ENCODE results near the gene PUS1.

Gene PUS1

DNA sequence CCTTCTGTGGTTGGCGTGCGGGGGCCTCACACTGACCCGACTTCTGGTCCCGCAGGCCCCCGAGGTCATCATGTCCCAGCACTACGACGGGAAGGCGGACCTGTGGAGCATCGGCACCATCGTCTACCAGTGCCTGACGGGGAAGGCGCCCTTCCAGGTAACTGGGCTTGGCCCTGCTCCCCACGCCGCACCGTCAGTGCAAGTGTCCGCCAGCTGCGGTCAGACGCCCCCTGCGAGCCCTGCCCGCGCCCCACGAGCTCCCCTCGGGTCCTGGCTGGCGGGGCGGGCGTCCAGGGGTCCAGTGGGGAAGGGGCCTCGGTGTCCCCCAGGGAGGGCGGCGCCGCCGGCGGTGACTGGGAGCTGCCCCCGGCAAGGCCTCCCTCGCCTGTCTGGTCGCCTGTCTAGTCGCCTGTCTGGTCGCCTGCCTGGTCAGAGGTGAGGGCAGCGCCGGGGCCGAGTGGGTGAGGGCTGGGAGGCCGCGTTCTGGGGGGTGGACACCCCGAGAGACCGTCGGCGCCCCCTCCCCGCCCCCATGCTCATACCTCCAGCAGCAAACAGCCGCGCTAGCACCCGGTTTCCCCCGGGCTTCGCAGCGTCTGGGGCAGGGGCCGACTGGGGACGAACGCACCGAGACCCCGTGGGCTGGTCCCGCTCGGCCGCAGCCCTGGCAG, 19.9 kb upstream of the PUS1 start:
- Histone ChIP-seq H3K4me1 (ENCODE audit: insufficient read depth, low read length) (peaks cover 4% of the 10 kb centered on the region; the same call in 1 of the 2 replicates), H3K36me3 (ENCODE audit: insufficient read depth, low read length) (peaks cover 5% of the 10 kb centered on the region; the same call in 1 of the 2 replicates), H3K9ac (ENCODE audit: low read depth, low read length) (no peak overlapping the region), H3K9me3 (ENCODE audit: control insufficient read depth, insufficient read depth, low read length) (no peaks in the 10 kb centered on the region)

DNA sequence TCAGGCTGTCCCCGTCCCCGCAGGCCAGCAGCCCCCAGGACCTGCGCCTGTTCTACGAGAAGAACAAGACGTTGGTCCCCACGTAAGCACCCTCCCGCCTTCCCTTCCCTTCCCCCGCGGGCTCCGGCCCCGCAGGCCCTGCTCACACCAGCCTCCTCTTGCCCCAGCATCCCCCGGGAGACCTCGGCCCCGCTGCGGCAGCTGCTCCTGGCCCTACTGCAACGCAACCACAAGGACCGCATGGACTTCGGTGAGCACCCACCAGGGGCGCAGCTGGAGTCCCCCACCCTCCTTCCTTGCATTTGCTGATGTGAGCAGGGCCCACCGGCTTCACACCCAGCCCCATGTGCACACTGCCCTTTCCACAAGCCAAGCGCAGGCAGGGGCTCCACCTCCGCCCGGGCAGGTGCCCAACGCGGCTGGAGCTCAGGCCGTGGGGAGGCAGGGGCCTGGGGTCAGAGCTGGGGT, 19.3 kb upstream of the PUS1 start:
- no peaks in the 10 kb centered on the region for H3K9me3 ChIP-seq (ENCODE audit: control insufficient read depth, insufficient read depth, low read length)
- peaks cover 5% of the 10 kb centered on the region; the same call in 1 of the 2 replicates for H3K36me3 ChIP-seq (ENCODE audit: insufficient read depth, low read length)
- peaks cover 4% of the 10 kb centered on the region; the same call in 1 of the 2 replicates for H3K4me1 ChIP-seq (ENCODE audit: insufficient read depth, low read length)
- no peak overlapping the region for H3K9ac ChIP-seq (ENCODE audit: low read depth, low read length)

DNA sequence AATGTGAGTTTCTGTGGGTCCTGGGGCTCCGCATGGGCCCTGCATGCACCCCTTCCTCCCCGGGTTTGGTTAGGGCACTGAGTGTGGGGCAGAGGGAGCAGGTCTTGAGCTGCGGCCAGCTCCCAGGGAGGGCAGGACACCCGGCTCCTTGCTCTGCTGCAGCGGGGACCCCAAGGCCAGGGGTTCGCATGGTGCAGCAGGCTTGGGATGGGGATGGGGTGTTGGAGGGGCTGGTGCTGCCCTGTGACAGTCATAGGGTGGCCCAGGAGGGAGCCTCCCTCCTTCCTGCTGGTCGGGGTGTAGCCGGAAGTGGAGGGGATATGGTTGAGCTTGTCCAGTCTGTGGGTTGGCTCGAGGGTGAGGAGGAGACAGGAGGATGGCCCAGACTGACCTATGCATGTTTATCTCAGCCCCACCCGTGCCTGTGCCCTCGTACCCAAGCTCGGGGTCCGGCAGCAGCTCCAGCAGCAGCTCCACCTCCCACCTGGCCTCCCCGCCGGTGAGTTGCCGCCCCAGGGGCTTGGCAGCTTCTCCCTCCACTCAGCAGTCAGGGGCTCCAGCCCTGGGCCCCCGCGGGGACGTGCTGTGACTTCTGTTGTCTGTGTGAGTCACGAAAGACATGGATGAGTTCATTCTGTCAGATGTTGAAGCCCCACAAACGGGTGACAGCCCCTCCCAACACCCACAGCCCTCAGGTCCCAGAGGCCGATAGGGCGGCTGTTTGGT, 18.6 kb upstream of the PUS1 start:
- Histone ChIP-seq H3K36me3 (ENCODE audit: insufficient read depth, low read length) (peaks cover 5% of the 10 kb centered on the region; the same call in 1 of the 2 replicates), H3K4me1 (ENCODE audit: insufficient read depth, low read length) (peaks cover 4% of the 10 kb centered on the region; the same call in 1 of the 2 replicates), H3K9ac (ENCODE audit: low read depth, low read length) (no peak overlapping the region), H3K9me3 (ENCODE audit: control insufficient read depth, insufficient read depth, low read length) (no peaks in the 10 kb centered on the region)

DNA sequence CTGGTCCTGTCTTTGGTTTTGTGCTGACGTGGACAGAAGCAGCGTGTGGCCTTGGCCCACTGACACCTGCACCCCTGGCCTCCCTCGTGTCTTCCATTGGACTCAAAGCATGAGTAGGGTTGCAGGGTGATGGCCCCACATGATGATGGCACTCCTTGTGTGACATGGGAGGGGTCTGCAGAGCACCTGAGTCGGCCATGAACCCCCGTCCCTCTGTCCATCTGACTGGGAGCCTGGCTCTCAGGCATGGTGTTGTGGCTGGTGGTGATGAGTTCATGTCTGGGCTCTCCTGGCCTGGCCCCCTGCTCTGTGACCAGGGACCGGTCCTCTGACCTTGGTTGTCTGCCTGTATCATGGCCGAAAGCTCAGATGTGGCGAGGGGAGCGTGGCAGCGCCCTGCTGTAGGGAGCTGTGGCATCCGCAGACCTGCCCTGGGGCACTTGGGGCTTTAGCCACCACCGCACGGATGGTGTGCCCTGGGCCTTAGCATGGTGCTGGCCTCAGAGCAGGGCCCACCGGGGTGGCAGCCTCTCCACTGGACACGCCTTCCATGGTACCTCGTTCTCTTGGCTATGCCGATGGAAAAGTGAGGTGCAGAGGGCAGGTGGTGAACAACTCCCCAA, 17.9 kb upstream of the PUS1 start:
- Histone ChIP-seq H3K36me3 (ENCODE audit: insufficient read depth, low read length) (peaks cover 5% of the 10 kb centered on the region; the same call in 1 of the 2 replicates), H3K4me1 (ENCODE audit: insufficient read depth, low read length) (peaks cover 4% of the 10 kb centered on the region; the same call in 1 of the 2 replicates), H3K9ac (ENCODE audit: low read depth, low read length) (no peak overlapping the region), H3K9me3 (ENCODE audit: control insufficient read depth, insufficient read depth, low read length) (no peaks in the 10 kb centered on the region)

DNA sequence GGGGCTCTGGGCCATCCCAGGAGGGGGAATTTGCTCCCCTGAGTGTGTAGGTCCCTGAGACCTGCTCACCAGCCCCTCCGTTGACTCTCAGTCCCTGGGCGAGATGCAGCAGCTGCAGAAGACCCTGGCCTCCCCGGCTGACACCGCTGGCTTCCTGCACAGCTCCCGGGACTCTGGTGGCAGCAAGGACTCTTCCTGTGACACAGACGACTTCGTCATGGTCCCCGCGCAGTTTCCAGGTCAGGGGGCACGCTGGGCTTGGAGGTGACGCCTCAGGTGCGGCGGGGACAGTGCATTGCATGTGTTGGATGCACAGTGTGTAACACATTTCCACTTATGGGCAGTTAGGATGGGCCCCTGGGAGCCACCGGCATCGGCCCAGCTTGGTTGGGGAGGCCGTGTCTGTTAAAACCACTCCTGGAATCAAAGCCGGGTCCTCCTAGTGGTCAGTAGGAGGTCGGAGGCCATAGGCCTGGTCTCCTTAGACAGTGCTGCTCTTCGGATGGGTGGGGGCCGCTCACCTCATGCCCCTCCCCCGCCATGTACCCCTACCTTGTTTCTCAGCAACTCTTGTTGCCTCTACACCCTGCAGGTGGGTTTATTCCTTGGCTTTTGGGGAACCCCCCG, 17.1 kb upstream of the PUS1 start:
- Histone ChIP-seq H3K9me3 (ENCODE audit: control insufficient read depth, insufficient read depth, low read length) (no peaks in the 10 kb centered on the region), H3K4me1 (ENCODE audit: insufficient read depth, low read length) (peaks cover 4% of the 10 kb centered on the region; the same call in 1 of the 2 replicates), H3K9ac (ENCODE audit: low read depth, low read length) (no peak overlapping the region), H3K36me3 (ENCODE audit: insufficient read depth, low read length) (peaks cover 5% of the 10 kb centered on the region; the same call in 1 of the 2 replicates)

DNA sequence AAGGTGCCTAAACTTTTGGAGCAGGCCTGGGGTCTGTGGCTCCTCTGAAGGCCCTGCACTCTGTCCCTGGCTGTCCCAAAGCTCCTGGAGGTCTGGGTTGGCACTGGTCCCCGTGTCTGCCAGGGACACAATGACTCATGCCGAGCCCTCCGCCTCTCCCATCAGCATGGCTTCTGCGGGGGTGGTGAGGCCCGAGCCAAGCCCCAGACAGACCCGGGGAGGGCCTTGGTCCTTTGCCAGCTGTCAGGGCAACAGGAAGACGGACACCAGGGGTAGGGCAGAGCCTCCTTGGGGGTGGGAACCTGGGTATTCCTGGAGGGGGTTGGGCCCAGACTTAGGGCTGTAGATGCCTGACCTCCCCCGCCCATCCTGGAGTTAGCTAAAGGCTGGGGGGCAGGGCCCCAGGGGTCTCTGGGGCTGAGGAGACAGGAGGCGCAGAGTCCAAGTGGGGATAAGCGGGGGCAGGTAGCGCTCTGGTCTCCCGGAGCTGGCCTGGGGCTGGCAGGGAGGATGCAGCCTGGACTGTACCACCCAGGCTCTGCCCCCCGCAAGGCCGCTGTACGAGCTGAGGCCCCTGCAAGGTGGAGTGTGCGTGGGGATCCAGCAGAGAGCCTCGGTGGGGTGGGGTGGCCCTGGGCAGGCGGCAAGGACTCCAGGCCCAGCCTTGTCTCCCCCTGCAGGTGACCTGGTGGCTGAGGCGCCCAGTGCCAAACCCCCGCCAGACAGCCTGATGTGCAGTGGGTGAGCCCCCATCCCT, 16.4 kb upstream of the PUS1 start:
- no peak overlapping the region for H3K9ac ChIP-seq (ENCODE audit: low read depth, low read length)
- H3K36me3 ChIP-seq (ENCODE audit: insufficient read depth, low read length), result peaks cover 5% of the 10 kb centered on the region; the same call in 1 of the 2 replicates
- peaks cover 4% of the 10 kb centered on the region; the same call in 1 of the 2 replicates for H3K4me1 ChIP-seq (ENCODE audit: insufficient read depth, low read length)
- no peaks in the 10 kb centered on the region for H3K9me3 ChIP-seq (ENCODE audit: control insufficient read depth, insufficient read depth, low read length)

DNA sequence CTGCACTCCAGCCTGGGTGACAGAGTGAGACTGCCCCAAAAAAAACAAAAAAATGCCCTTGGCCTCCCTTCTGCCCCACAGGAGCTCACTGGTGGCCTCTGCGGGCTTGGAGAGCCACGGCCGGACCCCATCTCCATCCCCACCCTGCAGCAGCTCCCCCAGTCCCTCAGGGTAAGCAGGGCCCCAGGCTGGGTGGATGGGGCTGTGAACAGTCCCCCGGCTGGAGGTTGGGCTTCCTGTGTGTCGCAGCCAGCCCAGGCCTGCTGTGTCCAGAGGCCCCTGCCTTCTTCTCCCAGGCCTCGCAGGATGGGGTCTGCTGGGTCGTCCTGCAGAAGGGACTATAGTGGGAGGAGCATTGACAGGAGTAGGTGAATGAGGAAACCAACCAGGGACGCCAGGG, 15.4 kb upstream of the PUS1 start:
- H3K9ac ChIP-seq (ENCODE audit: low read depth, low read length), result no peak overlapping the region
- H3K36me3 ChIP-seq (ENCODE audit: insufficient read depth, low read length), result peaks cover 5% of the 10 kb centered on the region; the same call in 1 of the 2 replicates
- H3K9me3 ChIP-seq (ENCODE audit: control insufficient read depth, insufficient read depth, low read length), result no peaks in the 10 kb centered on the region
- peaks cover 4% of the 10 kb centered on the region; the same call in 1 of the 2 replicates for H3K4me1 ChIP-seq (ENCODE audit: insufficient read depth, low read length)

DNA sequence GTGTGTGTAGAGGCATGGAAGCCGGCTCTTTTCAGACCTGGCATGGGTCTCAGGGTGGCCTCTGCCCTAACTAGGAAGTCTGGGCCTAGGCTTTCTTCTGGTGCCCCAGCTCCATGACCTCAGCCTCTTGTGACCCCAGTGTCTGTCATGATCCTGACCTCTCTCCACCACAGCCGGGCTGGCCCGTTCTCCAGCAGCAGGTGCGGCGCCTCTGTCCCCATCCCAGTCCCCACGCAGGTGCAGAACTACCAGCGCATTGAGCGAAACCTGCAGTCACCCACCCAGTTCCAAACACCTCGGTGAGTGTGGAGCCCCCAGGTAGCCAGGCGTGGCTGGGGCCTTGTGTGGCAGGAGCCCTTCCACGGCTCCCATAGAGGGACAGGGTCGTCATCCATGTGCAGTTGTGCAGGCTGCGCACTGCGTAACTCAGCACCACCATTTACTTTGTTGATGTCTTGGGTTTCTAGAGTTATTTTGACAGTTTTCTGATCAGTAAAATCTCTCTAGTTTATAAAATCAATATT, 14.8 kb upstream of the PUS1 start:
- Histone ChIP-seq H3K9me3 (ENCODE audit: control insufficient read depth, insufficient read depth, low read length) (no peaks in the 10 kb centered on the region), H3K9ac (ENCODE audit: low read depth, low read length) (no peak overlapping the region), H3K4me1 (ENCODE audit: insufficient read depth, low read length) (peaks cover 4% of the 10 kb centered on the region; the same call in 1 of the 2 replicates), H3K36me3 (ENCODE audit: insufficient read depth, low read length) (peaks cover 5% of the 10 kb centered on the region; the same call in 1 of the 2 replicates)

DNA sequence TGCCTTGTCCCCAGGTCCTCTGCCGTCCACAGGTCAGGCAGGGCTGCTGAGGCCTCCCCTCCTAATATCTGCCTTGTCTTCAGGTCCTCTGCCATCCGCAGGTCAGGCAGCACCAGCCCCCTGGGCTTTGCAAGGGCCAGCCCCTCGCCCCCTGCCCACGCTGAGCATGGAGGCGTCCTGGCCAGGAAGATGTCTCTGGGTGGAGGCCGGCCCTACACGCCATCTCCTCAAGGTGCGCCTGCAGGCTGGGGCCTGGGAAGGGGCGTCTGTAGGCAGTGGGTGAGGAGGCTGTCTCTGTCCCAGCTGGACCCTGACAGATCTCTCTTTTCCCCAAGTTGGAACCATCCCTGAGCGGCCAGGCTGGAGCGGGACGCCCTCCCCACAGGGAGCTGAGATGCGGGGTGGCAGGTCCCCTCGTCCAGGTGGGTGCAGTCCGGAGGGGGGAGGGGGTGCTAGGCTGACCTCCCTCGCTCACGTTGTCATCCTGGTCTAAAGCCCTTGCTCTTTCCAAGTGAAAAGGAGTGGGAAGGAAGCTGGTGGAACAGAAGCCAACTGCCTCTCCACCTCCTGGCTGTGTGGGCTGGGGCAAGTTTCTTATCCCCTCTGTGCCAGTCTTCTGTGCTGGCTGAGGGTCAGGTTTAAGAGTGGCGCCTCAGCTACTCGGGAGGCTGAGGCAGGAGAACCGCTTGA, 13.9 kb upstream of the PUS1 start:
- peaks cover 4% of the 10 kb centered on the region; the same call in 1 of the 2 replicates for H3K4me1 ChIP-seq (ENCODE audit: insufficient read depth, low read length)
- peaks cover 5% of the 10 kb centered on the region; the same call in 1 of the 2 replicates for H3K36me3 ChIP-seq (ENCODE audit: insufficient read depth, low read length)
- no peaks in the 10 kb centered on the region for H3K9me3 ChIP-seq (ENCODE audit: control insufficient read depth, insufficient read depth, low read length)
- no peak overlapping the region for H3K9ac ChIP-seq (ENCODE audit: low read depth, low read length)

DNA sequence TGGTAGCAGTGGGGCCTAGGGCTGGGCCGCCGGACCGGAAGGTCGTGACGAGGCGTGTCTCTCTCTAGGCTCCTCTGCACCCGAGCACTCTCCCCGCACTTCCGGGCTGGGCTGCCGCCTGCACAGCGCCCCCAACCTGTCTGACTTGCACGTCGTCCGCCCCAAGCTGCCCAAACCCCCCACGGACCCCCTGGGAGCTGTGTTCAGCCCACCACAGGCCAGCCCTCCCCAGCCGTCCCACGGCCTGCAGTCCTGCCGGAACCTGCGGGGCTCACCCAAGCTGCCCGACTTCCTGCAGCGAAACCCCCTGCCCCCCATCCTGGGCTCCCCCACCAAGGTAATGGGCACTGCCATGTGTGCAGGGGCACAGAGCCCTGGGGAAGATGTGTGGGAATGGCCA, 13.3 kb upstream of the PUS1 start:
- H3K9ac ChIP-seq (ENCODE audit: low read depth, low read length), result no peak overlapping the region
- peaks cover 4% of the 10 kb centered on the region; the same call in 1 of the 2 replicates for H3K4me1 ChIP-seq (ENCODE audit: insufficient read depth, low read length)
- no peaks in the 10 kb centered on the region for H3K9me3 ChIP-seq (ENCODE audit: control insufficient read depth, insufficient read depth, low read length)
- H3K36me3 ChIP-seq (ENCODE audit: insufficient read depth, low read length), result 0 out of 2 replicates have a peak, but pooled peaks cover 5% of the 10 kb centered on the region

DNA sequence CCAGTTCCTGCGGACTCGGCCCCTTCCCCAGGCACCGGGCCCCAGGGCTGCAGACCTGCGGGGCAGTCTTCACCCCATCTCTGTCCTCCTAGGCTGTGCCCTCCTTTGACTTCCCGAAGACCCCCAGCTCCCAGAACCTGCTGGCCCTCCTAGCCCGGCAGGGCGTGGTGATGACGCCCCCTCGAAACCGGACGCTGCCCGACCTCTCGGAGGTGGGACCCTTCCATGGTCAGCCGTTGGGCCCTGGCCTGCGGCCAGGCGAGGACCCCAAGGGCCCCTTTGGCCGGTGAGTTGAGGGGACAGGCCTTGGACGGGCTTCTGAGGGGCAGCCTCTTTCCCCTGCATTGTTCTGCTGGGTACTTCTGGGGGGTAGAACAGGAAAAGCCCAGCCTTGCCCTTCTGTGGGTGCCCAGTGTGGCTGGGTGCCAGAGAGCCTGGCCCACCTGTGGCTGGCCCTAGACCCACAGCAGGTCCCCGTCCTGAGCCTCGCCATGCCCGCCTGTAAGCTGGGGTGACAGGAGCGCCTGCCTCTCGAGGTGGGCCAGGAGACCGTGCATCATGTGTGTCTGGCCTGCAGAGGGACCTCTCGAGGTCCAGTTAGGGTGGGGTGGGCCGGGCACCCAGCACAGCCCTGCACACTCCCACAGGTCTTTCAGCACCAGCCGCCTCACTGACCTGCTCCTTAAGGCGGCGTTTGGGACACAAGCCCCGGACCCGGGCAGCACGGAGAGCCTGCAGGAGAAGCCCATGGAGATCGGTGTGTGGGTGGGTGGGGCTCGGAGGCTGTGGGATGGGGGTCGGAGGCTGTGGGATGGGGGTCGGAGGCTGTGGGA, 12.6 kb upstream of the PUS1 start:
- Histone ChIP-seq H3K9ac (ENCODE audit: low read depth, low read length) (no peak overlapping the region), H3K36me3 (ENCODE audit: insufficient read depth, low read length) (peaks cover 5% of the 10 kb centered on the region; the same call in 1 of the 2 replicates), H3K9me3 (ENCODE audit: control insufficient read depth, insufficient read depth, low read length) (no peaks in the 10 kb centered on the region), H3K4me1 (ENCODE audit: insufficient read depth, low read length) (peaks cover 4% of the 10 kb centered on the region; the same call in 1 of the 2 replicates)

DNA sequence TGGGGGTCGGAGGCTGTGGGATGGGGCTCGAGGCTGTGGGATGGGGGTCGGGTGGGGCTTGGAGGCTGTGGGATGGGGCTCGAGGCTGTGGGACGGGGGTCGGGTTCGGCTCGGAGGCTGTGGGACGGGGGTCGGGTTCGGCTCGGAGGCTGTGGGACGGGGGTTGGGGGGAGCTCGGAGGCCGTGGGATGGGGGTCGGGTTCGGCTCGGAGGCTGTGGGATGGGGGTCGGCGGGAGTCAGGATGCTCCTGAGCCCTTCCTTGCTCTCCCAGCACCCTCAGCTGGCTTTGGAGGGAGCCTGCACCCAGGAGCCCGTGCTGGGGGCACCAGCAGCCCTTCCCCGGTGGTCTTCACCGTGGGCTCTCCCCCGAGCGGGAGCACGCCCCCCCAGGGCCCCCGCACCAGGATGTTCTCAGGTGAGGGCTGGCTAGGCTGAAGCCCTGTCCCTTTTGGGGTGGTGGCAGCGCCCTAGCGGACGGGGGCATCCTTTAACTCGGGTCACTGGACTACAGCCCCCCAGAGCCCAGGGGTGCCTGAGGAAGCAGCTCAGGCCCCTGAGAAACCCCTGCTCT, 11.9 kb upstream of the PUS1 start:
- H3K36me3 ChIP-seq (ENCODE audit: insufficient read depth, low read length), result peaks cover 5% of the 10 kb centered on the region; the same call in 1 of the 2 replicates

More for the DNA sequence above, 11.9 kb upstream of the PUS1 start:
- H3K9me3 ChIP-seq (ENCODE audit: control insufficient read depth, insufficient read depth, low read length), result no peaks in the 10 kb centered on the region
- H3K9ac ChIP-seq (ENCODE audit: low read depth, low read length), result no peak overlapping the region
- peaks cover 3% of the 10 kb centered on the region; the same call in 1 of the 2 replicates for H3K4me1 ChIP-seq (ENCODE audit: insufficient read depth, low read length)
